GM18526 (cell line): ENCODE results near the gene URB1.

ENCODE experiments used
- POLR2A ChIP-seq: IDR thresholded peaks from 3 replicates; pipeline ENCODE4 v1.6.1; 2011; ENCODE audit not compliant: insufficient read length; ENCODE audit errors: extremely low read depth

Gene URB1

DNA sequence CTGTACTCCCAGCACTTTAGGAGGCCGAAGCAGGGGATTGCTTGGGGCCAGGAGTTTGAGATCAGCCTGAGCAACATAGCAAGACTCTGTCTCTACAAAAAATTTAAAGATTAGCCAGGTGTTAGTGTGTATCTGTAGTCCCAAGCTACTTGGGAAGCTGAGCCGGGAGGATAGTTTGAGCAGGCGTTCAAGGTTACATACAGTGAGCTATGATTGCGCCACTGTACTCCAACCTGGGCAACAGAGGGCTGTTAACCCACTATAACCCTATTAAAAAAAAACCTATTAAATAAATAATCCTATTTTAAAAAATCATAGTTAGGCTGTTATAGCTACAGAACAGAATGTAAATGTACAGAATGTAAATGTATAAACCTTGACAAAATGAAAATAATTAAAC, 116.1 kb downstream of the URB1 start:
- TF ChIP-seq POLR2A: no peak

DNA sequence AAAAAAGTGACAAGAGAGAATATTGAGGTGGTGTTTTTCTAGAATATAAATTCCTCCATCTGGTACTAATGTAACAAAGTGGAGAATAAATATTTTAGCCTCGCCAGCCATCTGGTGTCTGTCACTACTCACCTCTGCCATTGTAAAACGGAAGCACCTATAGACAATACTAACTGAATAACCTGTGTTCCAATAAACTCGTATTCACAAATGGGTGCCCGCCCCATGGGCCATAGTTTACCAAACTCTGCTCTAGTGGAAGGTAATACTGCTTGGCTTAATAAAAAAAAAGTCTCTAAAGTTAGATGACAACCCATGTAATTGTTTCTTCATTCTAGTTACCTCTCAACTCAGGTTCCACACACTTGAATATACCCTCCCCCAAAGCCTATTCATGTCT, 122.1 kb downstream of the URB1 start:
- no peak for TF ChIP-seq POLR2A

DNA sequence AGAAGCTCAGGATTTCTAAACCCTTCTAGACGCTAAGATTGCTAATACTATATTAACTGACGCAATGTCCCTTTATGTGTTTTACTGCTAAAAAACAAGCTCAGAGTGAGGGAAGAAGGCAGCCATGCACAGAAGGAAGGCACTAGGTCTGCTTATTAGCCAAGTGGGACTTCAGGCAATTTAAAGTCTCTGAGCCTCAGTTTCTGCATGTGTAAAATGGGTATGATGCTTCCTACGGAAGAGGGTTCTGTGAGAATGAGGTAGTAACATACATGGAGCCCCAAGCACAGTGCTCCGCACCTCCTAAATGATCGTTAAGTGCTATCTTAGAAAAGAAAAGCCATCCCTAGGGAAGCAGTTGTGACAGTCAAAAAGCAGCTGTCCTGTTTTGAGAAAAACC, 130.9 kb downstream of the URB1 start:
- TF ChIP-seq POLR2A: no peak
